HG03565 (cell line): Measurements from ENCODE around the gene LIN54.
"Not testable (repeated sequence)": the region's sequence is repeated elsewhere in the genome, so short reads cannot be mapped to it uniquely, and the experiment has no call there.

Experiments
- ATAC-seq: cut with Tn5 transposase; IDR thresholded peaks from one replicate; pipeline ENCODE4 v1.9.1; 2021; ENCODE audit warnings: mild to moderate bottlenecking, moderate library complexity; ENCODE audit not compliant: unreplicated experiment

Gene LIN54

GRCh38 chr4:82951196-82951595, 59.4 kb downstream of the LIN54 start:
- ATAC-seq: no peak

- ATAC-seq: no peak
Observed at GRCh38 chr4:82948647-82949204, 61.9 kb downstream of the LIN54 start.

- ATAC-seq: no peak
Observed at GRCh38 chr4:82947498-82947897, 63.1 kb downstream of the LIN54 start.

GRCh38 chr4:82939414-82939813, 71.2 kb downstream of the LIN54 start:
- no peak for ATAC-seq

GRCh38 chr4:82934441-82934840, 76.2 kb downstream of the LIN54 start:
- ATAC-seq: no peak

GRCh38 chr4:82930848-82931755, 79.5 kb downstream of the LIN54 start:
- no peak for ATAC-seq

GRCh38 chr4:82921795-82922194, 88.8 kb downstream of the LIN54 start:
- ATAC-seq: no peak

- ATAC-seq: no peak
Observed at GRCh38 chr4:82919386-82919785, 91.2 kb downstream of the LIN54 start.

GRCh38 chr4:82918091-82918490, 92.5 kb downstream of the LIN54 start:
- no peak for ATAC-seq

- not testable (repeated sequence) for ATAC-seq
Observed at GRCh38 chr4:82913968-82914367, 96.7 kb downstream of the LIN54 start.

- no peak for ATAC-seq
Observed at GRCh38 chr4:82913305-82913704, 97.3 kb downstream of the LIN54 start.

- ATAC-seq: no peak
Observed at GRCh38 chr4:82909326-82909725, 101.3 kb downstream of the LIN54 start.

GRCh38 chr4:82906469-82906868, 104.2 kb downstream of the LIN54 start:
- no peak for ATAC-seq

- peak; percentile 55 for ATAC-seq
Observed at GRCh38 chr4:82905205-82905604, 105.4 kb downstream of the LIN54 start.

- no peak for ATAC-seq
Observed at GRCh38 chr4:82903737-82904136, 106.9 kb downstream of the LIN54 start.

GRCh38 chr4:82901183-82901718, 109.4 kb downstream of the LIN54 start:
- ATAC-seq: no peak

GRCh38 chr4:82900411-82901182, 110.0 kb downstream of the LIN54 start, which contains the start of gene THAP9:
THAP9 (plus strand) TSS chr4:82900735; CDS start chr4:82900803, 68 bp downstream.
- ATAC-seq: peak; percentile 84

- no peak for ATAC-seq
Observed at GRCh38 chr4:82900066-82900410, 110.6 kb downstream of the LIN54 start.

GRCh38 chr4:82899374-82900065, 111.1 kb downstream of the LIN54 start:
- no peak for ATAC-seq

- ATAC-seq: no peak
Observed at GRCh38 chr4:82898322-82899243, 112.0 kb downstream of the LIN54 start.
